Vagina (tissue), 2 donors: ENCODE measurements around the gene TTLL11.

Experiments
- POLR2A ChIP-seq, 2 donors: fragments of 450-650 bp; IDR thresholded peaks; one replicate each; pipeline ENCODE4 v1.6.1; 2017; ENCODE audit warnings: antibody characterized with exemption in 2 of 2, mild to moderate bottlenecking in 2 of 2, moderate library complexity in 2 of 2
- POLR2AphosphoS5 ChIP-seq, 2 donors: sonication (generic); formaldehyde crosslinking; IDR thresholded peaks; one replicate each; pipeline ENCODE4 v1.9.0; 2017; ENCODE audit warnings: antibody characterized with exemption in 2 of 2, mild to moderate bottlenecking in 2 of 2, low read depth in 1 of 2; ENCODE audit not compliant: insufficient read depth in 1 of 2
- TF ChIP-seq, protein P1 (sequence below), 3 experiments: fragments of 450-650 bp in 2 of 3; fragments of 200-600 bp in 1 of 3; sonication (generic) in 1 of 3; IDR thresholded peaks; one replicate each; pipeline ENCODE4 v1.5.1; 2017 to 2019; ENCODE audit warnings: antibody characterized with exemption in 3 of 3, mild to moderate bottlenecking in 2 of 3, moderate library complexity in 2 of 3

DNA sequence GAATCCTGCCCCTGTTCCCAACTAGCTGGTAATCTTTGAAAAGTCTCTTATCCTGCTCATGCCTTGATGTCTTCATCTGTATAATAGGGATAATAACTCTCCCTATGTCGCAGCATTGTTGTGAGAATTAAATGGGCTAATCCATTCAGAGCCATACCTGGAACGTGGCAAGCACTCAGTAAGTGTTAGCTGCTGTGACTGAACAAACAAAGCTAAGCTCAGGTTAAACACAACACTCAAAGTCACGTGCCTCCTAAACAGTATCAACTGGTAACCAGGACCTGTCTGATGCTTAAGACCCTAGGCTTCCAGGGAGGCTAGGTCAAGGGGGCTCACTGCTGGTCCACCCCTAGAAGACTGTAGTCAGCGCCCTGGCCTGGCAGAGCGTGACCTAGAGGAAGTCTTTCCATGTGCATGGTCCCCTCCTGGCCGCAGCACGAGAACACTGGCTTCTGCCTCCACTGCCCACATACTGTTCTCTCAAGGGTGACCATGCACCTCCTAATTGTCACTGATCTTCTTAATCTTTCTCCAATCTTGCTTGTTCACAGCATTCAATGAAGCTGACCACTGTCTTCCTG, 211.1 kb downstream of the TTLL11 start:
- TF ChIP-seq, protein P1, sequence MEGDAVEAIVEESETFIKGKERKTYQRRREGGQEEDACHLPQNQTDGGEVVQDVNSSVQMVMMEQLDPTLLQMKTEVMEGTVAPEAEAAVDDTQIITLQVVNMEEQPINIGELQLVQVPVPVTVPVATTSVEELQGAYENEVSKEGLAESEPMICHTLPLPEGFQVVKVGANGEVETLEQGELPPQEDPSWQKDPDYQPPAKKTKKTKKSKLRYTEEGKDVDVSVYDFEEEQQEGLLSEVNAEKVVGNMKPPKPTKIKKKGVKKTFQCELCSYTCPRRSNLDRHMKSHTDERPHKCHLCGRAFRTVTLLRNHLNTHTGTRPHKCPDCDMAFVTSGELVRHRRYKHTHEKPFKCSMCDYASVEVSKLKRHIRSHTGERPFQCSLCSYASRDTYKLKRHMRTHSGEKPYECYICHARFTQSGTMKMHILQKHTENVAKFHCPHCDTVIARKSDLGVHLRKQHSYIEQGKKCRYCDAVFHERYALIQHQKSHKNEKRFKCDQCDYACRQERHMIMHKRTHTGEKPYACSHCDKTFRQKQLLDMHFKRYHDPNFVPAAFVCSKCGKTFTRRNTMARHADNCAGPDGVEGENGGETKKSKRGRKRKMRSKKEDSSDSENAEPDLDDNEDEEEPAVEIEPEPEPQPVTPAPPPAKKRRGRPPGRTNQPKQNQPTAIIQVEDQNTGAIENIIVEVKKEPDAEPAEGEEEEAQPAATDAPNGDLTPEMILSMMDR (IDR thresholded peaks at IDR 0.05) = no peak
- no peak for TF ChIP-seq POLR2A (IDR thresholded peaks at IDR 0.05)
- no peak for TF ChIP-seq POLR2AphosphoS5 (IDR thresholded peaks at IDR 0.05; ENCODE audit: insufficient read depth in 1 of 2, low read depth in 1 of 2)
